Smooth muscle cell (in vitro differentiated cells): ENCODE data around the gene LRMDA. TPM values are rescaled to one million over a fixed set of nuclear protein-coding genes. Genes with fewer than 3 reads are reported as not detected.
A peak's percentile ranks its signal among the peaks of the same experiment; 100 is the strongest.

Experiments
- DNase-seq: peaks from one replicate; lab custom pipeline; 2025; ENCODE audit not compliant: unreplicated experiment; lab: John Stamatoyannopoulos, UW
- H2AFZ ChIP-seq: fragments of 200-600 bp; sonication (generic); 2 replicates; pipeline ENCODE4 v1.6.0; 2016; ENCODE audit warnings: antibody characterized with exemption, low read depth, mild to moderate bottlenecking
- H3F3A ChIP-seq: fragments of 200-600 bp; sonication (generic); 2 replicates; pipeline ENCODE4 v1.6.0; 2017; ENCODE audit warnings: antibody characterized with exemption, low read depth
- H3K27ac ChIP-seq: fragments of 200-600 bp; sonication (generic); 2 replicates; pipeline ENCODE4 v1.5.1; 2016; ENCODE audit warnings: low read depth, mild to moderate bottlenecking
- H3K27me3 ChIP-seq: fragments of 200-600 bp; sonication (generic); 2 replicates; pipeline ENCODE4 v1.6.1; 2016; ENCODE audit warnings: low read depth, mild to moderate bottlenecking
- H3K36me3 ChIP-seq: fragments of 200-600 bp; sonication (generic); 2 replicates; pipeline ENCODE4 v1.5.1; 2016; ENCODE audit warnings: low read depth
- H3K4me1 ChIP-seq: fragments of 200-600 bp; sonication (generic); 2 replicates; pipeline ENCODE4 v1.5.1; 2016; ENCODE audit warnings: low read depth
- H3K4me2 ChIP-seq: fragments of 200-600 bp; sonication (generic); 2 replicates; pipeline ENCODE4 v1.6.0; 2016; ENCODE audit warnings: mild to moderate bottlenecking
- H3K4me3 ChIP-seq: fragments of 200-600 bp; sonication (generic); 2 replicates; pipeline ENCODE4 v1.5.1; 2016; ENCODE audit warnings: mild to moderate bottlenecking
- H3K79me2 ChIP-seq: fragments of 200-600 bp; sonication (generic); 2 replicates; pipeline ENCODE4 v1.6.0; 2016; ENCODE audit warnings: low read depth, mild to moderate bottlenecking
- H3K9ac ChIP-seq: fragments of 200-600 bp; sonication (generic); 2 replicates; pipeline ENCODE4 v1.6.0; 2016; ENCODE audit warnings: low read depth
- H3K9me3 ChIP-seq: fragments of 200-600 bp; sonication (generic); replicated peaks from 2 replicates; pipeline ENCODE4 v1.5.1; 2016; ENCODE audit warnings: low read depth
- H4K20me1 ChIP-seq: fragments of 200-600 bp; sonication (generic); 2 replicates; pipeline ENCODE4 v1.6.0; 2016; ENCODE audit warnings: low read depth
- CTCF ChIP-seq: fragments of 200-600 bp; sonication (generic); IDR thresholded peaks from 2 replicates; pipeline ENCODE4 v1.5.1; 2017; ENCODE audit warnings: borderline replicate concordance, mild to moderate bottlenecking, antibody characterized with exemption; ENCODE audit not compliant: insufficient read depth, poor library complexity, severe bottlenecking
- WGBS: methylation state at CpG from one replicate; pipeline ENCODE4 v1.1.7; 2016; ENCODE audit warnings: low lambda C conversion rate; 5-methylcytosine and 5-hydroxymethylcytosine counted together
- polyA plus RNA-seq: library from polyadenylated mRNA; unstranded; fragments of >200 nt; fragmentation: Nextera tagmentation; extraction: Ambion mirVana; gene quantifications from 2 replicates; pipeline ENCODE4 v1.2.1, GENCODE V29; 2016
- total RNA-seq: library from RNA; depleted of rRNA; stranded (reverse); fragments of >200 nt; gene quantifications from 2 replicates; pipeline ENCODE4 v1.2.3, GENCODE V29; 2014

Gene LRMDA
- total and polyA plus RNA-seq, 2 experiments from 2014 or later = 1.5 to 1.6 TPM

DNA sequence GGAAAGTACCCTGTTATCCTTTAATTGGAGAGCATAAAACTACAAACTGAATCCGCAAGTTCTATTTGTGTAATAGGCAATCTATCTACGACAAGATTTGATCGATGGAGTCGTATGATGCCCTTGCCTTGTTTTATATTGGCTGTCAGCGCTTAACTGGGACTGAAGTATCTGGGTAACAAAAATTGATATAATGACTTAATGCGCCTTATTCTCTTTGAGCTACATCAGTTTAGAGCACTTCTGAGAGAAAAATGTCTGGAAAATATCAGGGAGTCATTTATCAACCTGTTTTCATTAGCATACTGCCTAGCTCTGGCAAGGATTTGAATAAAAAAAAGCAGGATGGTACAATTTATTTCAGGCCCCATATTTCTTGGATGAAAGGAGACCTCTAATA is 262.1 kb downstream of the LRMDA start:
- no peak overlapping the region for H3K4me3 ChIP-seq
- no peak overlapping the region for H2AFZ ChIP-seq
- no peak for DNase-seq
- no peak overlapping the region for H3K4me2 ChIP-seq
- TF ChIP-seq CTCF = no peak
- H3K27ac ChIP-seq = no peak overlapping the region
- no peaks in the 10 kb centered on the region for H3F3A ChIP-seq
- H3K36me3 ChIP-seq = no peaks in the 10 kb centered on the region
- H3K79me2 ChIP-seq = no peaks in the 10 kb centered on the region
- 97% methylated on average over 6 of the region's 6 CpGs for WGBS
- H3K4me1 ChIP-seq = peaks cover 3% of the 10 kb centered on the region
- no peaks in the 10 kb centered on the region for H3K9me3 ChIP-seq
- no peaks in the 10 kb centered on the region for H3K27me3 ChIP-seq
- H3K9ac ChIP-seq = no peak overlapping the region
- H4K20me1 ChIP-seq = no peaks in the 10 kb centered on the region

DNA sequence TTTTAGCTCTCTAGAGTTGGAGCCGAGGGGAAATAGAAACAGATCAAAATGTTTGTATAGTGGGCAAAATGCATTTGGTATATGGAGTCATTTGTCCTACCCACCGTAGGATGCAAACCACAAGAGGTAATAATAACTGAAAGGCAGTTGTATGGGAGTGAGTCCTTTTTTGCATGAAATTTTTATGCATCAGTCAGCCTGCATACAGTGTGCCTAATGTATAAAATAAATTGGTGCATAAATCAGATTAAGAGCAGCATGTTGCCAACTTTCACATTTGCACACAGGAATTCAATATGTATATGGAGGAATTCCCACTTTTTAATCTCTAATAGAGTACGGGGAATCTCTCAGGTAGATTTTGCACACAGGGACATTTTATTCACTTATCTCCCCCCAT is 262.8 kb downstream of the LRMDA start:
- no peak overlapping the region for H3K4me3 ChIP-seq
- H4K20me1 ChIP-seq = no peaks in the 10 kb centered on the region
- 64% methylated on average over 3 of the region's 3 CpGs for WGBS
- H3F3A ChIP-seq = no peaks in the 10 kb centered on the region
- H3K9me3 ChIP-seq = no peaks in the 10 kb centered on the region
- H3K9ac ChIP-seq = no peak overlapping the region
- H3K4me1 ChIP-seq = peaks cover 3% of the 10 kb centered on the region
- DNase-seq = no peak
- H2AFZ ChIP-seq = no peak overlapping the region
- TF ChIP-seq CTCF = no peak
- H3K27me3 ChIP-seq = no peaks in the 10 kb centered on the region
- H3K36me3 ChIP-seq = no peaks in the 10 kb centered on the region
- H3K79me2 ChIP-seq = no peaks in the 10 kb centered on the region
- peak overlapping the region; percentile 11 for H3K4me2 ChIP-seq
- H3K27ac ChIP-seq = no peak overlapping the region

GRCh38 chr10:75694790-75695189 is 263.4 kb downstream of the LRMDA start:
- Histone ChIP-seq H3K79me2 (no peaks in the 10 kb centered on the region), H3K27me3 (no peaks in the 10 kb centered on the region), H3K27ac (no peak overlapping the region), H3K4me2 (no peak overlapping the region), H3K9me3 (no peaks in the 10 kb centered on the region), H3K36me3 (no peaks in the 10 kb centered on the region), H3K4me1 (peaks cover 3% of the 10 kb centered on the region), H4K20me1 (no peaks in the 10 kb centered on the region), H2AFZ (no peak overlapping the region), H3K9ac (no peak overlapping the region), H3F3A (no peaks in the 10 kb centered on the region), H3K4me3 (no peak overlapping the region)
- DNase-seq = no peak
- 76% methylated on average over 3 of the region's 3 CpGs for WGBS
- no peak for TF ChIP-seq CTCF

- no peak for DNase-seq
- Histone ChIP-seq H3K36me3 (no peaks in the 10 kb centered on the region), H3K27ac (no peak overlapping the region), H2AFZ (no peak overlapping the region), H4K20me1 (no peaks in the 10 kb centered on the region), H3K27me3 (no peaks in the 10 kb centered on the region), H3K4me1 (peaks cover 3% of the 10 kb centered on the region), H3K4me2 (no peak overlapping the region), H3K4me3 (no peak overlapping the region), H3K9ac (no peak overlapping the region), H3K79me2 (no peaks in the 10 kb centered on the region), H3F3A (no peaks in the 10 kb centered on the region), H3K9me3 (no peaks in the 10 kb centered on the region)
- no peak for TF ChIP-seq CTCF
- 91% methylated on average over 2 of the region's 2 CpGs for WGBS
These were observed 264.6 kb downstream of the LRMDA start for GRCh38 chr10:75695994-75696393.
